H1 (cell line): Measurements from ENCODE around the gene DET1. TPM values are rescaled to one million over a fixed set of nuclear protein-coding genes. Genes with fewer than 3 reads are reported as not detected.

Source experiments
- CTCF ChIA-PET: fragments of 300-600 bp; sonication (Branson Sonifier 250); formaldehyde crosslinking; loops from one replicate; lab custom pipeline; 2021; ENCODE audit not compliant: partially characterized antibody; lab: Charles Lee
- POLR2A ChIA-PET: fragments of 300-600 bp; sonication (Branson Sonifier 250); formaldehyde crosslinking; loops from one replicate; lab custom pipeline; 2021; ENCODE audit warnings: inconsistent platforms; ENCODE audit not compliant: partially characterized antibody; lab: Charles Lee
- DNase-seq, 2 experiments: peaks; one replicate each; pipeline versions ENCODE4 v3.0.0 to v3.0.0-alpha.2; 2010 to 2022; ENCODE audit warnings: low spot score in 2 of 2, low read depth in 1 of 2, mixed read lengths in 1 of 2
- FAIRE-seq: peaks from 2 replicates; lab custom pipeline; 2011; peaks lifted over from hg19 to GRCh38; lab: Jason Lieb, UNC
- H2AFZ ChIP-seq: 2 replicates; pipeline ENCODE4 v1.8.1; 2012; ENCODE audit warnings: low read length, inconsistent platforms
- H2AK5ac ChIP-seq: 2 replicates; pipeline ENCODE4 v1.6.1; 2013; ENCODE audit warnings: low read depth, low read length
- H2BK120ac ChIP-seq: replicated peaks from 2 replicates; pipeline ENCODE3; 2013; ENCODE audit warnings: low read depth, low read length, inconsistent platforms
- H2BK12ac ChIP-seq: 2 replicates; pipeline ENCODE4 v1.6.1; 2013; ENCODE audit warnings: low read depth, low read length
- H2BK15ac ChIP-seq: 2 replicates; pipeline ENCODE4 v1.6.1; 2013; ENCODE audit warnings: low read length
- H2BK20ac ChIP-seq: 2 replicates; pipeline ENCODE4 v1.6.1; 2013; ENCODE audit warnings: low read length
- H2BK5ac ChIP-seq: 2 replicates; pipeline ENCODE4 v1.6.1; 2013; ENCODE audit warnings: low read depth, low read length
- H3K14ac ChIP-seq: 2 replicates; pipeline ENCODE4 v1.6.1; 2013; ENCODE audit warnings: inconsistent platforms; ENCODE audit not compliant: insufficient read length
- H3K18ac ChIP-seq: 2 replicates; pipeline ENCODE4 v1.6.1; 2013; ENCODE audit warnings: low read length; ENCODE audit errors: extremely low read depth
- H3K23ac ChIP-seq: 2 replicates; pipeline ENCODE4 v1.6.1; 2013; ENCODE audit warnings: inconsistent platforms; ENCODE audit not compliant: insufficient read length
- H3K23me2 ChIP-seq: 2 replicates; pipeline ENCODE4 v1.6.1; 2013; ENCODE audit warnings: low read depth, low read length
- H3K27ac ChIP-seq: 2 replicates; pipeline ENCODE4 v1.6.1; 2011; ENCODE audit warnings: low read depth, low read length, inconsistent platforms
- H3K27me3 ChIP-seq, 4 experiments: replicated peaks in 1 of 4; 1 replicate in 1 of 4; 2 replicates in 3 of 4; pipeline versions ENCODE4 v1.6.1 to v1.8.1; 2011 to 2013; ENCODE audit warnings: low read length in 3 of 4, mild to moderate bottlenecking in 3 of 4, inconsistent platforms in 2 of 4, mixed read lengths in 2 of 4, moderate library complexity in 1 of 4; ENCODE audit not compliant: control insufficient read depth in 3 of 4, insufficient read depth in 3 of 4; ENCODE audit errors: extremely low read depth in 1 of 4
- H3K36me3 ChIP-seq, 4 experiments: 2 replicates each; pipeline versions ENCODE4 v1.6.1 to v1.8.1; 2011 to 2013; ENCODE audit warnings: mild to moderate bottlenecking in 4 of 4, low read length in 3 of 4, moderate library complexity in 2 of 4, control low read depth in 1 of 4, inconsistent platforms in 1 of 4; ENCODE audit not compliant: insufficient read depth in 4 of 4, control insufficient read depth in 2 of 4
- H3K4ac ChIP-seq: replicated peaks from 2 replicates; pipeline ENCODE3; 2013; ENCODE audit warnings: low read length, low read depth, mixed read lengths, inconsistent platforms; ENCODE audit not compliant: insufficient read length
- H3K4me1 ChIP-seq, 4 experiments: replicated peaks in 1 of 4; 1 replicate in 1 of 4; 2 replicates in 3 of 4; pipeline versions ENCODE4 v1.6.1 to v1.8.1; 2011 to 2013; ENCODE audit warnings: low read length in 3 of 4, inconsistent platforms in 2 of 4, mixed read lengths in 1 of 4; ENCODE audit not compliant: insufficient read depth in 4 of 4, control insufficient read depth in 3 of 4
- H3K4me2 ChIP-seq, 2 experiments: 2 replicates each; pipeline versions ENCODE4 v1.6.1 to v1.8.1; 2011 to 2013; ENCODE audit warnings: low read depth in 2 of 2, low read length in 2 of 2, control low read depth in 1 of 2, inconsistent platforms in 1 of 2, mild to moderate bottlenecking in 1 of 2; ENCODE audit not compliant: insufficient read depth in 1 of 2
- H3K4me3 ChIP-seq, 4 experiments: fragments of 200-600, 300-600 bp in 1 of 4; sonication (generic), shearing (Covaris generic), sonication (Bioruptor Twin) in 1 of 4; 2 replicates each; pipeline versions ENCODE4 v1.5.1 to v1.8.1; 2011 to 2016; ENCODE audit warnings: low read length in 4 of 4, low read depth in 3 of 4, control low read depth in 2 of 4, inconsistent platforms in 2 of 4, mild to moderate bottlenecking in 2 of 4, mixed read lengths in 1 of 4, moderate library complexity in 1 of 4; ENCODE audit not compliant: insufficient read depth in 2 of 4; ENCODE audit errors: extremely low read depth in 1 of 4
- H3K56ac ChIP-seq: replicated peaks from 2 replicates; pipeline ENCODE3; 2013; ENCODE audit warnings: low read depth, mild to moderate bottlenecking, mixed read lengths, low read length, inconsistent platforms; ENCODE audit not compliant: insufficient read length
- H3K79me1 ChIP-seq: 2 replicates; pipeline ENCODE4 v1.6.1; 2013; ENCODE audit warnings: low read depth, low read length, control low read depth
- H3K79me2 ChIP-seq, 2 experiments: 2 replicates each; pipeline versions ENCODE4 v1.6.1 to v1.8.1; 2012 to 2013; ENCODE audit warnings: low read length in 2 of 2, mild to moderate bottlenecking in 2 of 2, inconsistent platforms in 1 of 2; ENCODE audit not compliant: insufficient read depth in 2 of 2, control insufficient read depth in 1 of 2
- H3K9ac ChIP-seq, 4 experiments: replicated peaks in 1 of 4; 1 replicate in 1 of 4; 2 replicates in 3 of 4; pipeline versions ENCODE4 v1.6.1 to v1.8.1; 2011 to 2013; ENCODE audit warnings: low read depth in 3 of 4, low read length in 3 of 4, control low read depth in 2 of 4, mild to moderate bottlenecking in 2 of 4, moderate library complexity in 2 of 4, inconsistent platforms in 1 of 4; ENCODE audit errors: extremely low read depth in 1 of 4
- H3K9me3 ChIP-seq, 2 experiments: 2 replicates each; pipeline versions ENCODE4 v1.6.1 to v1.8.1; 2012 to 2013; ENCODE audit warnings: mild to moderate bottlenecking in 2 of 2, moderate library complexity in 2 of 2, control low read depth in 1 of 2, inconsistent platforms in 1 of 2, low read depth in 1 of 2, low read length in 1 of 2, mixed read lengths in 1 of 2; ENCODE audit not compliant: insufficient read depth in 2 of 2
- H4K20me1 ChIP-seq, 2 experiments: replicated peaks in 1 of 2; 2 replicates each; pipeline versions ENCODE3 to v1.8.1; 2011 to 2013; ENCODE audit warnings: inconsistent platforms in 2 of 2, low read length in 2 of 2, mild to moderate bottlenecking in 1 of 2; ENCODE audit not compliant: insufficient read depth in 2 of 2, control insufficient read depth in 1 of 2
- H4K5ac ChIP-seq: 2 replicates; pipeline ENCODE4 v1.6.1; 2013; ENCODE audit warnings: low read length, low read depth, mixed read lengths, inconsistent platforms; ENCODE audit not compliant: insufficient read length
- H4K8ac ChIP-seq: 2 replicates; pipeline ENCODE4 v1.8.0; 2013; ENCODE audit warnings: mild to moderate bottlenecking, moderate library complexity, low read length, inconsistent platforms; ENCODE audit not compliant: insufficient read depth; ENCODE audit errors: extremely low read depth
- H4K91ac ChIP-seq: replicated peaks from 2 replicates; pipeline ENCODE3; 2013; ENCODE audit warnings: low read length, mixed read lengths, inconsistent platforms; ENCODE audit not compliant: insufficient read length
- CHD1 ChIP-seq: IDR thresholded peaks from 2 replicates; pipeline ENCODE4 v1.6.1; 2012; ENCODE audit warnings: low read depth, low read length, improper control_type of control experiment
- GABPA ChIP-seq: IDR thresholded peaks from 2 replicates; pipeline ENCODE4 v1.6.1; 2011; ENCODE audit warnings: mild to moderate bottlenecking, low read length, moderate library complexity, borderline replicate concordance; ENCODE audit not compliant: insufficient read depth
- RAD21 ChIP-seq, 2 experiments: IDR thresholded peaks in 1 of 2; conservative IDR thresholded peaks in 1 of 2; 2 replicates each; pipeline ENCODE4 v1.6.1; 2011; ENCODE audit warnings: low read depth in 2 of 2, low read length in 2 of 2, improper control_type of control experiment in 1 of 2, inconsistent platforms in 1 of 2, mild to moderate bottlenecking in 1 of 2, moderate library complexity in 1 of 2
- RFX5 ChIP-seq: IDR thresholded peaks from 2 replicates; pipeline ENCODE4 v1.6.1; 2011; ENCODE audit warnings: low read depth, low read length, improper control_type of control experiment, borderline replicate concordance
- RXRA ChIP-seq: IDR thresholded peaks from 2 replicates; pipeline ENCODE4 v1.6.1; 2011; ENCODE audit warnings: low read depth, mild to moderate bottlenecking, low read length, moderate library complexity; ENCODE audit not compliant: insufficient read depth
- SP2 ChIP-seq: IDR thresholded peaks from 2 replicates; pipeline ENCODE4 v1.6.1; 2012; ENCODE audit warnings: mild to moderate bottlenecking, low read length, inconsistent platforms
- TEAD4 ChIP-seq: IDR thresholded peaks from 2 replicates; pipeline ENCODE4 v1.6.1; 2012; ENCODE audit warnings: low read depth, low read length, inconsistent platforms, mixed read lengths
- WGBS, 2 experiments: shearing (Covaris generic) in 1 of 2; methylation state at CpG; one replicate each; pipeline versions ENCODE4 v1.1.6 to v1.1.7; 2013 to 2015; ENCODE audit warnings: low lambda C conversion rate in 2 of 2, mixed read lengths in 2 of 2, inconsistent platforms in 1 of 2, low coverage in 1 of 2, missing lambda C conversion rate in 1 of 2; ENCODE audit not compliant: insufficient replicate concordance in 2 of 2, insufficient coverage in 1 of 2, insufficient read length in 1 of 2; ENCODE audit errors: extremely low coverage in 1 of 2, missing lambda C conversion rate in 1 of 2; 5-methylcytosine and 5-hydroxymethylcytosine counted together
- polyA plus RNA-seq, 7 experiments: library from polyadenylated mRNA; depleted of rRNA in 3 of 7; stranded (reverse) in 5 of 7; unstranded in 2 of 7; fragments of >200 nt in 5 of 7; fragments of 200-250 nt in 2 of 7; gene quantifications; 1 replicate in 5 of 7; 2 replicates in 1 of 7; 4 replicates in 1 of 7; pipeline versions ENCODE4 v1.2.1 to v1.2.3, GENCODE V29; 2011 to 2013; ENCODE audit warnings: missing spikeins in 2 of 7, mixed read lengths in 2 of 7
- total RNA-seq: library from RNA; stranded (reverse); fragmentation: NEBNext Ultra II Directional; extraction: Animal tissue kit (Norgen Biotek cat#: 25700); gene quantifications from 2 replicates; pipeline ENCODE4 v1.2.1, GENCODE V29; 2021
- TF ChIP-seq, protein P1 (sequence below), 3 experiments: IDR thresholded peaks; 1 replicate in 2 of 3; 2 replicates in 1 of 3; pipeline versions ENCODE4 v1.5.1 to v1.6.1; 2011; ENCODE audit warnings: low read length in 3 of 3, mild to moderate bottlenecking in 3 of 3, inconsistent platforms in 2 of 3, low read depth in 1 of 3, moderate library complexity in 1 of 3; ENCODE audit not compliant: insufficient read depth in 1 of 3; ENCODE audit errors: control extremely low read depth in 1 of 3
- TF ChIP-seq, protein P2 (sequence below): IDR thresholded peaks from 2 replicates; pipeline ENCODE4 v1.6.1; 2012; ENCODE audit warnings: inconsistent platforms

The DET1 gene
- total and polyA plus RNA-seq, 2 of the 8 experiments (the other 6 are each of a cell fraction or from before 2014, with no cell fraction given), result 5.4 to 8.5 TPM

DNA sequence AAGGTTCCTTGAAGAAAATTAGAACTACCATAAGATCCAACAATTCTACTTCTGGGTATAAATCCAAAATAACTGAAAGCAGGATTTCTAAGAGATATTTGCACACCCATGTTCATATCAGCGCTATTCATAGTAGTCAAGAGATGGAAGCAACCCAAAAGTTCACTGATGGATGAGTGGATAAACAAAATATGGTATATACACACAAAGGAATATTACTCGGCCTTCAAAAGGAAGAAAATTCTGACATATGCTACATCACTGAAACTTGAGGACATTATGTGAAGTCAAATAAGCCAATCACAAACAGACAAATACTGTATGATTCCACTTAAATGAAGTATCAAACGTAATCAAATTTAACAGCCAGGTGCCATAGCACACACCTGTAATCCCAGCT lies 13.1 kb downstream of the DET1 start:
- Histone ChIP-seq H2BK12ac (no peak overlapping the region), H3K27me3 (no peaks in the 10 kb centered on the region), H4K8ac (no peak overlapping the region), H3K4me2 (no peak overlapping the region), H2BK120ac (no peak overlapping the region), H3K4me1 (peaks cover 0 to 4% (median 0%) of the 10 kb centered on the region in 4 experiments; a peak in 1 of 7 replicates), H2BK5ac (no peak overlapping the region), H3K79me1 (no peaks in the 10 kb centered on the region), H3K56ac (no peak overlapping the region), H2BK15ac (no peak overlapping the region), H3K4me3 (no peak overlapping the region), H4K20me1 (no peaks in the 10 kb centered on the region), H3K36me3 (peaks cover 0 to 17% (median 8%) of the 10 kb centered on the region in 4 experiments; a peak in 4 of 8 replicates)
- ChIA-PET CTCF (no interaction called here), POLR2A (no interaction called here)
- WGBS, 2 experiments, result 89% methylated on average over 3 of the region's 3 CpGs; no CpG with 5 or more reads in 1 of the 2 experiments
- FAIRE-seq, result no peak
- TF ChIP-seq GABPA (no peak), TEAD4 (no peak), RXRA (no peak), SP2 (no peak), RAD21 (IDR thresholded peaks at IDR 0.05 in 1 of 2, conservative IDR thresholded peaks at IDR 0.05 in 1 of 2; ENCODE audit: low read depth in 2 of 2, low read length in 2 of 2) (no peak), CHD1 (no peak), RFX5 (no peak)
- TF ChIP-seq, protein P1, sequence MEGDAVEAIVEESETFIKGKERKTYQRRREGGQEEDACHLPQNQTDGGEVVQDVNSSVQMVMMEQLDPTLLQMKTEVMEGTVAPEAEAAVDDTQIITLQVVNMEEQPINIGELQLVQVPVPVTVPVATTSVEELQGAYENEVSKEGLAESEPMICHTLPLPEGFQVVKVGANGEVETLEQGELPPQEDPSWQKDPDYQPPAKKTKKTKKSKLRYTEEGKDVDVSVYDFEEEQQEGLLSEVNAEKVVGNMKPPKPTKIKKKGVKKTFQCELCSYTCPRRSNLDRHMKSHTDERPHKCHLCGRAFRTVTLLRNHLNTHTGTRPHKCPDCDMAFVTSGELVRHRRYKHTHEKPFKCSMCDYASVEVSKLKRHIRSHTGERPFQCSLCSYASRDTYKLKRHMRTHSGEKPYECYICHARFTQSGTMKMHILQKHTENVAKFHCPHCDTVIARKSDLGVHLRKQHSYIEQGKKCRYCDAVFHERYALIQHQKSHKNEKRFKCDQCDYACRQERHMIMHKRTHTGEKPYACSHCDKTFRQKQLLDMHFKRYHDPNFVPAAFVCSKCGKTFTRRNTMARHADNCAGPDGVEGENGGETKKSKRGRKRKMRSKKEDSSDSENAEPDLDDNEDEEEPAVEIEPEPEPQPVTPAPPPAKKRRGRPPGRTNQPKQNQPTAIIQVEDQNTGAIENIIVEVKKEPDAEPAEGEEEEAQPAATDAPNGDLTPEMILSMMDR (IDR thresholded peaks at IDR 0.05; ENCODE audit: control extremely low read depth in 1 of 3, insufficient read depth in 1 of 3, low read depth in 1 of 3, low read length in 3 of 3), result no peak
- TF ChIP-seq, protein P2, sequence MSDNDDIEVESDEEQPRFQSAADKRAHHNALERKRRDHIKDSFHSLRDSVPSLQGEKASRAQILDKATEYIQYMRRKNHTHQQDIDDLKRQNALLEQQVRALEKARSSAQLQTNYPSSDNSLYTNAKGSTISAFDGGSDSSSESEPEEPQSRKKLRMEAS, result no peak
- TF ChIP-seq, all 59 proteins: peak for 0
- no peak overlapping the region for H3K27ac ChIP-seq
- no peaks in the 10 kb centered on the region for H3K23me2 ChIP-seq
- no peaks in the 10 kb centered on the region for H3K79me2 ChIP-seq
- no peaks in the 10 kb centered on the region for H3K9me3 ChIP-seq
- no peak overlapping the region for H2BK20ac ChIP-seq
- H4K5ac ChIP-seq, result no peak overlapping the region
- no peak overlapping the region for H2AFZ ChIP-seq
- DNase-seq, result no peak
- H3K9ac ChIP-seq, result no peak overlapping the region
- no peak overlapping the region for H2AK5ac ChIP-seq
- H3K4ac ChIP-seq, result no peak overlapping the region
- no peak overlapping the region for H3K23ac ChIP-seq
- H3K18ac ChIP-seq, result no peak overlapping the region
- no peak overlapping the region for H3K14ac ChIP-seq
- no peak overlapping the region for H4K91ac ChIP-seq
